ENCODE measurements around the gene ZNF385D.

DNA sequence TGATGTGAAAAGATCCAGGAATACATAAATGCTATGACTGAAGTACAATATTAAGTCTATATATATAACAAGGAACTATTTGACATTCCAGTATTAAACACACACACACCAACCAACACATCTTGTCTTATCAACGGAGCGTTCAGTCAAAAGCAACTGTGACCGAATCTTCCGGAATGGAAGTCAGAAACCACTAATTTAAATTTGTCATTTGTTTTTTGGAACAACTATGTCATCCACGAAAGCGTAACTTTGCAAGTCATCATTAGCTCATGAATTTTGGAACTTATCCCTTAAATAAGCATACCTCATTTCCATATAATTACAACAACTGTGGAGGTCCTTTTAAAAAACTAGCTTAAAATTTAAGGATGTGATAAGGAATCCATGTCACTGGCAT is 5.0 kb downstream of the ZNF385D start:
- TF ChIP-seq, protein P1, sequence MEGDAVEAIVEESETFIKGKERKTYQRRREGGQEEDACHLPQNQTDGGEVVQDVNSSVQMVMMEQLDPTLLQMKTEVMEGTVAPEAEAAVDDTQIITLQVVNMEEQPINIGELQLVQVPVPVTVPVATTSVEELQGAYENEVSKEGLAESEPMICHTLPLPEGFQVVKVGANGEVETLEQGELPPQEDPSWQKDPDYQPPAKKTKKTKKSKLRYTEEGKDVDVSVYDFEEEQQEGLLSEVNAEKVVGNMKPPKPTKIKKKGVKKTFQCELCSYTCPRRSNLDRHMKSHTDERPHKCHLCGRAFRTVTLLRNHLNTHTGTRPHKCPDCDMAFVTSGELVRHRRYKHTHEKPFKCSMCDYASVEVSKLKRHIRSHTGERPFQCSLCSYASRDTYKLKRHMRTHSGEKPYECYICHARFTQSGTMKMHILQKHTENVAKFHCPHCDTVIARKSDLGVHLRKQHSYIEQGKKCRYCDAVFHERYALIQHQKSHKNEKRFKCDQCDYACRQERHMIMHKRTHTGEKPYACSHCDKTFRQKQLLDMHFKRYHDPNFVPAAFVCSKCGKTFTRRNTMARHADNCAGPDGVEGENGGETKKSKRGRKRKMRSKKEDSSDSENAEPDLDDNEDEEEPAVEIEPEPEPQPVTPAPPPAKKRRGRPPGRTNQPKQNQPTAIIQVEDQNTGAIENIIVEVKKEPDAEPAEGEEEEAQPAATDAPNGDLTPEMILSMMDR (IDR thresholded peaks at IDR 0.05): no peak
- no peak for TF ChIP-seq TCF7L2 (IDR thresholded peaks at IDR 0.05; ENCODE audit: low read depth, low read length)
- TF ChIP-seq, protein P2, sequence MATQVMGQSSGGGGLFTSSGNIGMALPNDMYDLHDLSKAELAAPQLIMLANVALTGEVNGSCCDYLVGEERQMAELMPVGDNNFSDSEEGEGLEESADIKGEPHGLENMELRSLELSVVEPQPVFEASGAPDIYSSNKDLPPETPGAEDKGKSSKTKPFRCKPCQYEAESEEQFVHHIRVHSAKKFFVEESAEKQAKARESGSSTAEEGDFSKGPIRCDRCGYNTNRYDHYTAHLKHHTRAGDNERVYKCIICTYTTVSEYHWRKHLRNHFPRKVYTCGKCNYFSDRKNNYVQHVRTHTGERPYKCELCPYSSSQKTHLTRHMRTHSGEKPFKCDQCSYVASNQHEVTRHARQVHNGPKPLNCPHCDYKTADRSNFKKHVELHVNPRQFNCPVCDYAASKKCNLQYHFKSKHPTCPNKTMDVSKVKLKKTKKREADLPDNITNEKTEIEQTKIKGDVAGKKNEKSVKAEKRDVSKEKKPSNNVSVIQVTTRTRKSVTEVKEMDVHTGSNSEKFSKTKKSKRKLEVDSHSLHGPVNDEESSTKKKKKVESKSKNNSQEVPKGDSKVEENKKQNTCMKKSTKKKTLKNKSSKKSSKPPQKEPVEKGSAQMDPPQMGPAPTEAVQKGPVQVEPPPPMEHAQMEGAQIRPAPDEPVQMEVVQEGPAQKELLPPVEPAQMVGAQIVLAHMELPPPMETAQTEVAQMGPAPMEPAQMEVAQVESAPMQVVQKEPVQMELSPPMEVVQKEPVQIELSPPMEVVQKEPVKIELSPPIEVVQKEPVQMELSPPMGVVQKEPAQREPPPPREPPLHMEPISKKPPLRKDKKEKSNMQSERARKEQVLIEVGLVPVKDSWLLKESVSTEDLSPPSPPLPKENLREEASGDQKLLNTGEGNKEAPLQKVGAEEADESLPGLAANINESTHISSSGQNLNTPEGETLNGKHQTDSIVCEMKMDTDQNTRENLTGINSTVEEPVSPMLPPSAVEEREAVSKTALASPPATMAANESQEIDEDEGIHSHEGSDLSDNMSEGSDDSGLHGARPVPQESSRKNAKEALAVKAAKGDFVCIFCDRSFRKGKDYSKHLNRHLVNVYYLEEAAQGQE (IDR thresholded peaks at IDR 0.05; ENCODE audit: insufficient read depth in 1 of 2, low read depth in 2 of 2, low read length in 1 of 2): no peak
- no peak for TF ChIP-seq SIN3A (IDR thresholded peaks at IDR 0.05; ENCODE audit: borderline replicate concordance, insufficient read depth, low read depth, low read length)
- no peak for TF ChIP-seq POLR2AphosphoS5 (IDR thresholded peaks at IDR 0.05; ENCODE audit: low read depth, low read length)
